PC-9 (cell line): ENCODE data around the gene PPM1H.

Experiments used
- CTCF ChIP-seq: fragments of 200-600 bp; sonication (generic); conservative IDR thresholded peaks from 2 replicates; pipeline ENCODE4 v1.6.1; 2017; ENCODE audit warnings: mixed run types, antibody characterized with exemption, mild to moderate bottlenecking, moderate library complexity
- EZH2 ChIP-seq: fragments of 200-600 bp; sonication (generic); IDR thresholded peaks from 2 replicates; pipeline ENCODE4 v1.8.0; 2017; ENCODE audit warnings: antibody characterized with exemption, low read depth

GRCh38 chr12:62806244-62806836, 128.6 kb downstream of the PPM1H start:
- no peak for TF ChIP-seq CTCF
- no peak for TF ChIP-seq EZH2
